Heart right ventricle (tissue), 16 donors: ENCODE data around the gene ATG13. TPM values are rescaled to one million over a fixed set of nuclear protein-coding genes. Genes with fewer than 3 reads are reported as not detected.
A peak's percentile ranks its signal among the peaks of the same experiment; 100 is the strongest.

Experiments
- ATAC-seq, 8 donors: fragments of 200-7000 bp; cut with Tn5 transposase; one replicate each; pipeline ENCODE4 v1.9.1; 2020; ENCODE audit warnings: mild to moderate bottlenecking in 8 of 8, moderate library complexity in 8 of 8, moderate number of reproducible peaks in 1 of 8
- DNase-seq, 2 donors: peaks; one replicate each; pipeline ENCODE4 v3.0.0-alpha.2; 2020
- H3K27ac ChIP-seq, 10 donors: fragments of 200-600 bp; sonication (generic) in 2 of 10; one replicate each; pipeline versions ENCODE4 v1.5.0 to v1.8.0; 2020 to 2022; ENCODE audit warnings: mild to moderate bottlenecking in 3 of 10
- H3K27me3 ChIP-seq, 7 donors: fragments of 200-600 bp; one replicate each; pipeline ENCODE4 v1.8.0; 2021 to 2022; ENCODE audit warnings: mild to moderate bottlenecking in 2 of 7
- H3K36me3 ChIP-seq, 9 donors: fragments of 200-600 bp; sonication (generic) in 1 of 9; one replicate each; pipeline versions ENCODE4 v1.5.0 to v1.8.0; 2020 to 2022; ENCODE audit warnings: mild to moderate bottlenecking in 2 of 9
- H3K4me1 ChIP-seq, 9 donors: fragments of 200-600 bp; sonication (generic) in 1 of 9; one replicate each; pipeline versions ENCODE4 v1.5.0 to v1.8.0; 2020 to 2022; ENCODE audit warnings: mild to moderate bottlenecking in 4 of 9
- H3K4me3 ChIP-seq, 10 donors: fragments of 200-600 bp; sonication (generic) in 2 of 10; one replicate each; pipeline versions ENCODE4 v1.5.0 to v1.8.0; 2020 to 2022; ENCODE audit warnings: mild to moderate bottlenecking in 7 of 10, moderate library complexity in 2 of 10
- H3K9me3 ChIP-seq, 11 donors: fragments of 200-600 bp in 10 of 11; sonication (generic) in 2 of 11; one replicate each; pipeline versions ENCODE4 v1.5.0 to v1.8.0; 2013 to 2022; ENCODE audit warnings: mild to moderate bottlenecking in 2 of 11, control low read depth in 1 of 11, moderate library complexity in 1 of 11
- WGBS, 2 donors: extraction: QIAGEN DNeasy Blood & Tissue Kit; methylation state at CpG; one replicate each; pipeline ENCODE4 v1.1.7; 2013; ENCODE audit warnings: inconsistent platforms in 1 of 2; 5-methylcytosine and 5-hydroxymethylcytosine counted together
- intact Hi-C, 10 donors: fragments of 100-400 bp; cut with DNase I; formaldehyde crosslinking; loops; one replicate each; pipeline versions ENCODE4 v1.11.1 to v1.14.2; 2022
- polyA plus RNA-seq, 2 donors: library from polyadenylated mRNA; stranded (reverse); fragments of 200-250 nt; gene quantifications; one replicate each; pipeline ENCODE4 v1.2.3, GENCODE V29; 2013
- total RNA-seq, 10 donors: library from RNA; stranded (reverse); fragmentation: NEBNext Ultra II Directional in 3 of 10; extraction: Animal tissue kit (Norgen Biotek cat#: 25700) in 3 of 10; gene quantifications; one replicate each; pipeline versions ENCODE4 v1.2.1 to v1.2.4, GENCODE V29; 2021 to 2023
- TF ChIP-seq, protein P1 (sequence below), 9 donors: fragments of 200-600 bp; sonication (generic) in 2 of 9; IDR thresholded peaks; one replicate each; pipeline versions ENCODE4 v1.5.0 to v1.8.0; 2021 to 2022; ENCODE audit warnings: antibody characterized with exemption in 9 of 9, mild to moderate bottlenecking in 5 of 9, moderate library complexity in 1 of 9
- donor health status: Arrhythmogenic right ventricular cardiomyopathy.
- donor health status: ischemic (EF 13 %, LVEDD 7.1; RV severe dilation, severe dysfunction).
- donor health status: healthy with polysubstance abuse.
- donor health status: DM: no; HTN: yes; CAD: no.
- donor health status: DM: no; HTN: no; CAD: no.
- donor health status: ischemic (EF 25% LVEDD 6.9; RV normal size, moderate dysfunction).
- donor health status: ischemic (EF 25% LVEDD 5.7; RV mildly dilated, moderate dysfunction).
- donor health status: healthy.
- donor health status: DM: yes; HTN: yes; CAD: no.
- donor health status: Ischemic cardiomyopathy.
- donor health status: ischemic (EF 35%, LVEDD 5.7; RV mildly dilated, moderate dysfunction).
- donor health status: nonischemic (EF 11% LVEDD 7.7; RV severe dilation, severe dysfunction).
- donor health status: DM: yes; HTN: yes; CAD: no.
- donor health status: PGD.
- donor health status: ischemic (EF 29% LVEDD 5.4; RV normal size, mild dysfunction).
- donor health status: nonischemic (EF 23%, LVEDD 6.1; RV moderate dilation, normal function).

The ATG13 gene
- total and polyA plus RNA-seq, 12 donors: 25.8 to 50.6 (median 40.8) TPM

DNA sequence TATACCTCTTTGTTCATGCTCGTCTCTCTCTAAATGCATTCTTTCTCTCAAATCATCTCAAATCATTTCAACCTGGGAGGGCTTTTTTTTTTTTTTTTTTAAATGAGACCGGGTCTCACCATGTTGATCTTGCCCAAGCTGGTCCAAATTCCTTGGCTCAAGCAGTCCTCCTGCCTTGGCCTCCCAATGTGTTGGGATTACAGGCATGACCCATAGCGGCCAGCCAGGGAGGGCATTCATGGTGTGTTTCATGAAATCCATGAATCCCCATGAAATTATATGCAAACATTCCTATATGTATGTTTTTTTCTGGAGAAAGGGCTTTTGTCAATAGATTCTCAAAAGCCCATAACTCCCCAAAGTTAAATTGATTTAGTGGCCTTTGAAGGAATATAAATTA, 26.2 kb downstream of the ATG13 start:
- TF ChIP-seq, protein P1, sequence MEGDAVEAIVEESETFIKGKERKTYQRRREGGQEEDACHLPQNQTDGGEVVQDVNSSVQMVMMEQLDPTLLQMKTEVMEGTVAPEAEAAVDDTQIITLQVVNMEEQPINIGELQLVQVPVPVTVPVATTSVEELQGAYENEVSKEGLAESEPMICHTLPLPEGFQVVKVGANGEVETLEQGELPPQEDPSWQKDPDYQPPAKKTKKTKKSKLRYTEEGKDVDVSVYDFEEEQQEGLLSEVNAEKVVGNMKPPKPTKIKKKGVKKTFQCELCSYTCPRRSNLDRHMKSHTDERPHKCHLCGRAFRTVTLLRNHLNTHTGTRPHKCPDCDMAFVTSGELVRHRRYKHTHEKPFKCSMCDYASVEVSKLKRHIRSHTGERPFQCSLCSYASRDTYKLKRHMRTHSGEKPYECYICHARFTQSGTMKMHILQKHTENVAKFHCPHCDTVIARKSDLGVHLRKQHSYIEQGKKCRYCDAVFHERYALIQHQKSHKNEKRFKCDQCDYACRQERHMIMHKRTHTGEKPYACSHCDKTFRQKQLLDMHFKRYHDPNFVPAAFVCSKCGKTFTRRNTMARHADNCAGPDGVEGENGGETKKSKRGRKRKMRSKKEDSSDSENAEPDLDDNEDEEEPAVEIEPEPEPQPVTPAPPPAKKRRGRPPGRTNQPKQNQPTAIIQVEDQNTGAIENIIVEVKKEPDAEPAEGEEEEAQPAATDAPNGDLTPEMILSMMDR (IDR thresholded peaks at IDR 0.05): no peak
- intact Hi-C loops: no loop called here
- H3K4me3 ChIP-seq: no peak overlapping the region
- peaks cover 0 to 87% (median 31%) of the 10 kb centered on the region in 9 donors for H3K36me3 ChIP-seq
- peaks cover 2 to 12% (median 8%) of the 10 kb centered on the region in 9 donors for H3K4me1 ChIP-seq
- ATAC-seq: no peak
- no peak overlapping the region for H3K27ac ChIP-seq
- H3K27me3 ChIP-seq: no peaks in the 10 kb centered on the region
- 79 to 95% methylated on average over 3 of the region's 3 CpGs for WGBS, 2 donors
- no peaks in the 10 kb centered on the region for H3K9me3 ChIP-seq
- DNase-seq: no peak

DNA sequence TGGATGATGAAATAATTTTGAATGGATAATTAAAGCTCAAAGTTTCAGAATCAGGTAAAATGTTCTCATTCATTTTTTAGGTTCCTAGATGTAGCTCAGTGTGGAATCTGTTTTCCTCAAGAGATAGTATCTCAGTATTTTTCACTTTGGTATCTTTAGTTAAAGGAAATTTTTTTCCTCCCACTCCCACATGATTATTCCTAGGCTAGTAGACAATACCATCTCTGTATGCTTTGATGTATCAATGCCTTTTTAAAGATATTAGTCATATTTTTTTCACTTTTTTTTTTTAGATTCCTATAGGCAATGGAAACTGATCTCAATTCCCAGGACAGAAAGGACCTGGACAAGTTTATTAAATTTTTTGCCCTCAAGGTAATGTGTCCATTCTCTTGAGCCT, 26.6 kb downstream of the ATG13 start:
- H3K4me1 ChIP-seq: peaks cover 2 to 17% (median 12%) of the 10 kb centered on the region in 9 donors
- TF ChIP-seq, protein P1 (IDR thresholded peaks at IDR 0.05): no peak

DNA sequence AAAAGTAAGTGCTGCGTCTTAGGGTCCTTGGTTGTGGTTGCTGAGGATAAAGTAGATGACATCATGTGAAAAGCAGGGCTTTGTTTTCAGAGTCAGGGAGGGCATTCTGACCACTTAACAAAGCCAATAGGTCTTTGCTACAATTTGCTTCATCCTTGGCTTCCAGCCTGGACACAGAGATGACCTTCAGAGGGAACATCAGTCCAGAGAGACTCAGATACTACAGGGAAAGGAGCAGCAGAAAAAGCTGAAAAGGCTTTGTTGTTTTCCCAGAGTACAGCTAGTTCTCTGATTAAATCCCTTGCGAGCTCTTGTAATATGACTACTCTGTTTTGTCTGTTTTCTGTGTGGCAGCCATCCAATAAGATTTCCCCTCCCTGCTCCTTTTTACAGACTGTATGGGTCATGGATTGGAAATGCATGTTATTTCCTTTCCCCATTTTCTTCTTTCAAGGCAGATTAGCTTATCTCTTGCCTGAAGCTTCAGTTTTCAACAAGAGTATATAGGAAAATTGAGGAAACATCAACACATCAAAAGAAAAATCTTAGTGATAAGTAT, 31.9 kb downstream of the ATG13 start:
- H3K27me3 ChIP-seq: no peaks in the 10 kb centered on the region
- intact Hi-C loops: loop anchor here in 1 of 10 donors (2.0 kb wide), 1 partner anchor 48 kb away; no protein-coding TSS in a partner anchor
- peak overlapping the region; percentile 39 to 85 (median 76) for H3K27ac ChIP-seq
- 7 to 35% methylated on average over 2 of the region's 2 CpGs for WGBS, 2 donors
- peak overlapping the region in 1 of 10 donors; percentile 5 for H3K4me3 ChIP-seq
- H3K36me3 ChIP-seq: peaks cover 0 to 96% (median 41%) of the 10 kb centered on the region in 9 donors
- peaks cover 2 to 38% (median 24%) of the 10 kb centered on the region in 9 donors for H3K4me1 ChIP-seq
- TF ChIP-seq, protein P1 (IDR thresholded peaks at IDR 0.05): no peak
- no peaks in the 10 kb centered on the region for H3K9me3 ChIP-seq
- peak; percentile 66 to 97 (median 94) for ATAC-seq
- DNase-seq: peak in 1 of 2 donors; percentile 84

More for the DNA sequence above, 26.6 kb downstream of the ATG13 start:
- H3K27ac ChIP-seq: no peak overlapping the region
- DNase-seq: no peak
- intact Hi-C loops: no loop called here
- no peak overlapping the region for H3K4me3 ChIP-seq
- no peaks in the 10 kb centered on the region for H3K27me3 ChIP-seq
- H3K9me3 ChIP-seq: no peaks in the 10 kb centered on the region
- ATAC-seq: no peak
- peaks cover 0 to 83% (median 31%) of the 10 kb centered on the region in 9 donors for H3K36me3 ChIP-seq

DNA sequence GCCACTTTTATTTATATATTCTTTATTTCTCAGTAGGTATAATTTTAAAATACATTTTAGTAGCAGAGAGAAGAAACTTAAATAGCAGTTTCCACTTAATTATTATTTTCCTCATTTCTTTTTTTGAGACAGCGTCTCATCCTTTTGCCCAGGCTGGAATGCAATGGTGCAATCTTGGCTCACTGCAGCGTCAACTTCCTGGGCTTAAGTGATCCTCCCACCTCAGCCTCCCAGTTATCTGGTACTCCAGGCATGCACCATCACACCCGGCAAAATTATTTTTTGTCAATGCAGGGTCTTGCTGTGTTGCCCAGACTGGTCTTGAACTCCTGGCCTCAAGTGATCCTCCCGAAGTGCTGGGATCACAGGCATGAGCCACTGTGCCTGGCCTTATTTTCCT, 38.3 kb downstream of the ATG13 start:
- 80 to 81% methylated on average over 4 of the region's 4 CpGs for WGBS, 2 donors
- Histone ChIP-seq H3K27me3 (no peaks in the 10 kb centered on the region), H3K27ac (peak overlapping the region in 2 of 10 donors; percentile 21 to 44), H3K4me3 (no peak overlapping the region), H3K9me3 (no peaks in the 10 kb centered on the region), H3K4me1 (peaks cover 3 to 25% (median 15%) of the 10 kb centered on the region in 9 donors), H3K36me3 (peaks cover 0 to 100% (median 70%) of the 10 kb centered on the region in 9 donors)
- intact Hi-C loops: no loop called here
- DNase-seq: no peak
- TF ChIP-seq, protein P1 (IDR thresholded peaks at IDR 0.05): no peak
- ATAC-seq: no peak
